ENCODE data around the gene SUFU.
A peak's percentile ranks its signal among the peaks of the same experiment; 100 is the strongest.

SUFU gene

GRCh38 chr10:102675011-102675665 lies 171.4 kb downstream of the SUFU start:
- peak overlapping the region; percentile 19 to 50 for H3K4ac ChIP-seq (ENCODE audit: low read depth in 1 of 2, low read length in 2 of 2)
- peaks cover 5% of the 10 kb centered on the region for H3K79me1 ChIP-seq (replicated peaks; ENCODE audit: low read length, poor library complexity, severe bottlenecking)
- peak overlapping the region; percentile 45 for H3K4me2 ChIP-seq (ENCODE audit: low read length, poor library complexity, severe bottlenecking)
- no peak overlapping the region for H3K23ac ChIP-seq (ENCODE audit: low read length in 2 of 2)
- H2BK12ac ChIP-seq (ENCODE audit: low read length in 2 of 2): peak overlapping the region; percentile 31 to 71
- H4K91ac ChIP-seq (ENCODE audit: low read length): peak overlapping the region; percentile 97
- H3K4me3 ChIP-seq (ENCODE audit: insufficient read depth in 1 of 2, low read depth in 1 of 2, low read length in 2 of 2): no peak overlapping the region
- no peak for DNase-seq
- peak overlapping the region in 1 of 2 experiments; percentile 85 for H3K14ac ChIP-seq (ENCODE audit: low read length in 2 of 2)
- H2AK5ac ChIP-seq (ENCODE audit: low read length, severe bottlenecking): peak overlapping the region; percentile 97
- H3K18ac ChIP-seq (ENCODE audit: low read depth in 1 of 2, low read length in 2 of 2): peak overlapping the region; percentile 3 to 94
- no peak overlapping the region for H2AFZ ChIP-seq (ENCODE audit: low read depth, low read length)
- H2BK5ac ChIP-seq (ENCODE audit: low read depth, low read length, poor library complexity, severe bottlenecking): peak overlapping the region; percentile 39
- peaks cover 52% of the 10 kb centered on the region for H3K4me1 ChIP-seq (ENCODE audit: control insufficient read depth, insufficient read depth, low read depth, low read length)
- peak overlapping the region; percentile 83 for H2BK120ac ChIP-seq (ENCODE audit: low read depth, low read length)
- WGBS: 18% methylated on average over 8 of the region's 8 CpGs
- H3K27ac ChIP-seq (ENCODE audit: low read length, poor library complexity, severe bottlenecking): peak overlapping the region; percentile 99
- H3K36me3 ChIP-seq (ENCODE audit: control insufficient read depth in 1 of 2, insufficient read depth in 2 of 2, low read depth in 1 of 2, low read length in 2 of 2): peaks cover 0 to 8% of the 10 kb centered on the region in 2 experiments
- no peaks in the 10 kb centered on the region for H3K9me3 ChIP-seq (ENCODE audit: control insufficient read depth, low read length)
- peak overlapping the region; percentile 76 for H3K9ac ChIP-seq (ENCODE audit: low read length)
- H2BK15ac ChIP-seq (ENCODE audit: low read depth, poor library complexity, severe bottlenecking): peak overlapping the region; percentile 91
- H3K27me3 ChIP-seq (ENCODE audit: control insufficient read depth in 1 of 2, insufficient read depth in 1 of 2, low read length in 2 of 2): no peaks in the 10 kb centered on the region
- peak overlapping the region; percentile 79 for H4K8ac ChIP-seq (ENCODE audit: low read length)

GRCh38 chr10:102675666-102676533 lies 172.1 kb downstream of the SUFU start:
- Histone ChIP-seq H2AFZ (ENCODE audit: low read depth, low read length) (no peak overlapping the region), H2AK5ac (ENCODE audit: low read length, severe bottlenecking) (peak overlapping the region; percentile 97), H3K9ac (ENCODE audit: low read length) (peak overlapping the region; percentile 9), H3K36me3 (ENCODE audit: control insufficient read depth in 1 of 2, insufficient read depth in 2 of 2, low read depth in 1 of 2, low read length in 2 of 2) (peaks cover 3 to 8% of the 10 kb centered on the region in 2 experiments), H2BK120ac (ENCODE audit: low read depth, low read length) (peak overlapping the region; percentile 80), H4K91ac (ENCODE audit: low read length) (peak overlapping the region; percentile 93), H3K4me3 (ENCODE audit: insufficient read depth in 1 of 2, low read depth in 1 of 2, low read length in 2 of 2) (no peak overlapping the region), H2BK12ac (ENCODE audit: low read length in 2 of 2) (peak overlapping the region; percentile 66 to 90), H3K4ac (ENCODE audit: low read depth in 1 of 2, low read length in 2 of 2) (peak overlapping the region; percentile 19 to 49), H3K4me1 (ENCODE audit: control insufficient read depth, insufficient read depth, low read depth, low read length) (peaks cover 52% of the 10 kb centered on the region), H3K27ac (ENCODE audit: low read length, poor library complexity, severe bottlenecking) (peak overlapping the region; percentile 99), H3K23ac (ENCODE audit: low read length in 2 of 2) (peak overlapping the region in 1 of 2 experiments; percentile 68), H3K4me2 (ENCODE audit: low read length, poor library complexity, severe bottlenecking) (peak overlapping the region; percentile 45), H4K8ac (ENCODE audit: low read length) (peak overlapping the region; percentile 79), H3K18ac (ENCODE audit: low read depth in 1 of 2, low read length in 2 of 2) (peak overlapping the region; percentile 3 to 94), H3K79me1 (replicated peaks; ENCODE audit: low read length, poor library complexity, severe bottlenecking) (peaks cover 5% of the 10 kb centered on the region), H3K14ac (ENCODE audit: low read length in 2 of 2) (peak overlapping the region in 1 of 2 experiments; percentile 85), H2BK5ac (ENCODE audit: low read depth, low read length, poor library complexity, severe bottlenecking) (peak overlapping the region; percentile 39), H3K27me3 (ENCODE audit: control insufficient read depth in 1 of 2, insufficient read depth in 1 of 2, low read length in 2 of 2) (no peaks in the 10 kb centered on the region), H3K9me3 (ENCODE audit: control insufficient read depth, low read length) (no peaks in the 10 kb centered on the region), H2BK15ac (ENCODE audit: low read depth, poor library complexity, severe bottlenecking) (no peak overlapping the region)
- WGBS: 9% methylated on average over 12 of the region's 16 CpGs
- peak; percentile 98 for DNase-seq

- H3K9me3 ChIP-seq (ENCODE audit: control insufficient read depth, low read length): no peaks in the 10 kb centered on the region
- H3K27me3 ChIP-seq (ENCODE audit: control insufficient read depth in 1 of 2, insufficient read depth in 1 of 2, low read length in 2 of 2): no peaks in the 10 kb centered on the region
- H4K91ac ChIP-seq (ENCODE audit: low read length): peak overlapping the region; percentile 97
- H3K18ac ChIP-seq (ENCODE audit: low read depth in 1 of 2, low read length in 2 of 2): peak overlapping the region; percentile 85 to 90
- H4K8ac ChIP-seq (ENCODE audit: low read length): peak overlapping the region; percentile 87
- no peak overlapping the region for H3K4me2 ChIP-seq (ENCODE audit: low read length, poor library complexity, severe bottlenecking)
- H2AK5ac ChIP-seq (ENCODE audit: low read length, severe bottlenecking): peak overlapping the region; percentile 98
- H3K79me1 ChIP-seq (replicated peaks; ENCODE audit: low read length, poor library complexity, severe bottlenecking): peaks cover 5% of the 10 kb centered on the region
- peak overlapping the region; percentile 19 to 88 for H3K4ac ChIP-seq (ENCODE audit: low read depth in 1 of 2, low read length in 2 of 2)
- peak overlapping the region; percentile 79 for H2BK5ac ChIP-seq (ENCODE audit: low read depth, low read length, poor library complexity, severe bottlenecking)
- peak overlapping the region; percentile 89 for H3K27ac ChIP-seq (ENCODE audit: low read length, poor library complexity, severe bottlenecking)
- DNase-seq: no peak
- H2BK12ac ChIP-seq (ENCODE audit: low read length in 2 of 2): peak overlapping the region; percentile 57 to 91
- peak overlapping the region; percentile 96 for H2BK120ac ChIP-seq (ENCODE audit: low read depth, low read length)
- H3K9ac ChIP-seq (ENCODE audit: low read length): peak overlapping the region; percentile 18
- no peak overlapping the region for H3K14ac ChIP-seq (ENCODE audit: low read length in 2 of 2)
- peaks cover 6 to 12% of the 10 kb centered on the region in 2 experiments for H3K36me3 ChIP-seq (ENCODE audit: control insufficient read depth in 1 of 2, insufficient read depth in 2 of 2, low read depth in 1 of 2, low read length in 2 of 2)
- H3K4me3 ChIP-seq (ENCODE audit: insufficient read depth in 1 of 2, low read depth in 1 of 2, low read length in 2 of 2): no peak overlapping the region
- H2AFZ ChIP-seq (ENCODE audit: low read depth, low read length): no peak overlapping the region
- peaks cover 53% of the 10 kb centered on the region for H3K4me1 ChIP-seq (ENCODE audit: control insufficient read depth, insufficient read depth, low read depth, low read length)
- 58% methylated on average over 7 of the region's 9 CpGs for WGBS
- peak overlapping the region; percentile 77 for H2BK15ac ChIP-seq (ENCODE audit: low read depth, poor library complexity, severe bottlenecking)
- H3K23ac ChIP-seq (ENCODE audit: low read length in 2 of 2): no peak overlapping the region
Observed at GRCh38 chr10:102676534-102677315, 173.0 kb downstream of the SUFU start.

Data from mesenchymal stem cell (in vitro differentiated cells and primary cell).